HG03432 (cell line): ENCODE results near the gene SPINT2.
"Not testable (repeated sequence)": the region's sequence is repeated elsewhere in the genome, so short reads cannot be mapped to it uniquely, and the experiment has no call there.

Experiments
- ATAC-seq: cut with Tn5 transposase; IDR thresholded peaks from one replicate; pipeline ENCODE4 v1.9.1; 2021; ENCODE audit warnings: mild to moderate bottlenecking, moderate library complexity; ENCODE audit not compliant: unreplicated experiment

The SPINT2 gene, protein sequence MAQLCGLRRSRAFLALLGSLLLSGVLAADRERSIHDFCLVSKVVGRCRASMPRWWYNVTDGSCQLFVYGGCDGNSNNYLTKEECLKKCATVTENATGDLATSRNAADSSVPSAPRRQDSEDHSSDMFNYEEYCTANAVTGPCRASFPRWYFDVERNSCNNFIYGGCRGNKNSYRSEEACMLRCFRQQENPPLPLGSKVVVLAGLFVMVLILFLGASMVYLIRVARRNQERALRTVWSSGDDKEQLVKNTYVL

DNA sequence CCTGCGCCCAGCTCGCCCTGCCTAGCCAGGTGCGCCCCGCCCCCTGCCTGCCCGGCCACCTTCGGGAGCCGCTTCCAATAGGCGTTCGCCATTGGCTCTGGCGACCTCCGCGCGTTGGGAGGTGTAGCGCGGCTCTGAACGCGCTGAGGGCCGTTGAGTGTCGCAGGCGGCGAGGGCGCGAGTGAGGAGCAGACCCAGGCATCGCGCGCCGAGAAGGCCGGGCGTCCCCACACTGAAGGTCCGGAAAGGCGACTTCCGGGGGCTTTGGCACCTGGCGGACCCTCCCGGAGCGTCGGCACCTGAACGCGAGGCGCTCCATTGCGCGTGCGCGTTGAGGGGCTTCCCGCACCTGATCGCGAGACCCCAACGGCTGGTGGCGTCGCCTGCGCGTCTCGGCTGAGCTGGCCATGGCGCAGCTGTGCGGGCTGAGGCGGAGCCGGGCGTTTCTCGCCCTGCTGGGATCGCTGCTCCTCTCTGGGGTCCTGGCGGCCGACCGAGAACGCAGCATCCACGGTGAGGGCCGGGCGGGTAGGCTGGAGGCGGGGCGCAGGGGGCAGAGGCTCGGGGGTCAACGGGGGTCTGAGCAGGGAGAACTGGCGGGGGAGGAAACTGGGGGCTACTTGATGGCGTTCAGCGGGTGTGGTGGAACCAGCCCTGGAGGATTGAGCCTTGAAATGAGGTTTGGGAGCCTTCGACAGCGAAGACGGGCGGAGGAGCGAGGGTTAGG lies at the start of gene SPINT2:
Gene SPINT2, plus strand, starts transcription at position 88 of the 727 bp plus-strand sequence. Its CDS starts 320 bp downstream, at position 408.
- ATAC-seq: peak; percentile 34

DNA sequence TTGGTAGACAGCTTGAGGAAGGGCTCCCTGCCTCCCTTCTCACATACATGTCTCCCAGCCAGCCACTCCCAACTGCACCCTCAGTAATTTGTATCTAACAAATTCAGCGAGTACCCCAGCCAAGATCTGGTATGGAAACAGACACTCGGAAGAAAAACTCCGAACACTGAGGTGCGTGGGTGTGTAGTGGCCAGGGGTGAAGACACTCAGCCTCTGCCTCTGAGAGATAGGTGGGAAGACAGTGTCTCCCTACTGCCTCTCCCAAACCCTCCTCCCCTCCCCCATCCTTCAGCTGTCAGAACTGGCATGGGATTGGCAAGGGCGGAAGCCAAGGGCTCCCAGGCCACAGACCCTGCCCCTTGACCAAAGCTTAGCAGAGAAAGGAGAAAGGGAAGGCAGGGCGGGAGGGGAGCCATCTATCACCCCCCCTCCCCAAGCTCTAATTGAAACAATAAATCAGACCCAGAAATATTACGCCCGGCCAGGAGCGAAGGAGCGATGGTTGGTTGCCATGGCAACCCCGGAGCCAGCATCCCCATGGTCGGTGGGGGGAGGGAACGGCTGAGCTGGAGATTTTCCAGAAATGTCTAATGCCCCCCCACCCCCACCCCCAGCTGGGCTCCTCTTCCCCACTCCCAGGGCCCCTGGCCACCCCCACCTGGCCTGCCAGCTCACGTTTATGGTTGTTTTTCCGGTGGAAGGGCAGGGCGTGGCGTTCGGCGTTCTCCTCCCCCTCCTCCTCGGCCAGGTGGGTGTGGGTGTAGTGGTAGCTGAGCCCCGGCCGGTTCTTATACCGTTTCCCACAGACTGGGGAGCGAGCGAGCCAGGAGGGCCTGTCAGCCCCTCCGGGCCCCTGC lies 47.4 kb upstream of the SPINT2 start:
- ATAC-seq: no peak

DNA sequence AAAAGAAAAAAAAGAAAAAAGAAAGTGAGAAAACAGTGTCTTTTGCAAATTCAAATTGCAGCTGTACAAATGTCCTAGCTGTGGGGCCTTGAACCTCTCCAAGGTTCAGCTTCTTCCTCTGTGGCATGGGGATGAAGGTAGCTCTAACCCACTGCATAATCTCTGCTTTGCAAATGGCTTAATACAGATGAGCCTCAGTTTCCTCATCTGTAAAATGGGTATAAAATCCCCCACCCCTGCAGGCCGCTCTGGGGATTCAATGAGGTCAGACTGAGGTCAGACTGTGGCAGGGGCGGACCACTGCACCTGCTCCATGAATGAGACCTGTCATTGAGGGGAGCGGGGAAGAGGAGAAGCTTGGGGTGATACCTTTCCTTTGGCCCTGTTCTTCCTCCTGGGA lies 46.2 kb upstream of the SPINT2 start:
- ATAC-seq: no peak

- no peak for ATAC-seq
These were observed 45.2 kb upstream of the SPINT2 start for GRCh38 chr19:38219221-38219620.

DNA sequence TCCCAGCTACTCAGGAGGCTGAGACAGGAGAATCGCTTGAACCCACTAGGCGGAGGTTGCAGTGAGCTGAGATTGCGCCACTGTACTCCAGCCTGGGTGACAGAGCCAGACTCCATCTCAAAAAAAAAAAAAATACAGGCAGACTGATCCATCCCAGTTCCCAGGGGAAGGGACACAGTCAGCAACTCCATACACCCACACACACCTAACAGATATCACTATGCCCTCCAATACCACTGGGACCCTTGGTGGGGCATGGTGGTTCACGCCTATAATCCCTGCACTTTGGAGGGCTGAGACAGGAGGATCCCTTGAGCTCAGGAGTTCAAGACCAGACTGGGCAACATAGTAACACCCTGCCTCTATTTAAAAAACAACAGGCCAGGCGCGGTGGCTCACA lies 43.0 kb upstream of the SPINT2 start:
- no peak for ATAC-seq

- ATAC-seq: no peak
These were observed 42.2 kb upstream of the SPINT2 start for GRCh38 chr19:38221919-38222830.

- ATAC-seq: no peak
These were observed 41.3 kb upstream of the SPINT2 start for GRCh38 chr19:38223119-38223523.

DNA sequence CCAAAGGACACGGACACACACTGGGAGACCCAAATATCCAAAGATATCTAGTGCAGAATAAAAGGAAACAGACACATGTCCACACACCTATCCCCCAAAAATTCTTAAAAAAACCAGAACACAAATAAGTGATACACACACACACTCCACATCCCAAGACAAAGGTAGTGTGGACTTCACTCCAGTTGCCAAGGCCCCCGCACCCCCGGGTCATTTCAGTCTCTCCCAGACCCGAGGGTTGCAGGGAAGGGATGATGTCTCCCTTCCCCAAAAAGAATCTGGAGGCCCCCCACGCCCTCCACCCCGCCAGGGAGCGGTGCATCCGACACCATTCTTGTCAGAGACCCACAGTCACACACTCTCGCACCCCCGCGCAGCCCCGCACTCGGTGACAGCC lies 40.8 kb upstream of the SPINT2 start:
- ATAC-seq: no peak

GRCh38 chr19:38224014-38224862 lies 40.1 kb upstream of the SPINT2 start, which contains the start of gene DPF1:
Gene DPF1, minus strand, starts transcription at chr19:38224222. Its CDS starts 80 bp downstream, at chr19:38224142.
- peak; percentile 76 for ATAC-seq

GRCh38 chr19:38224863-38225218 lies 39.5 kb upstream of the SPINT2 start:
- not testable (repeated sequence) for ATAC-seq

DNA sequence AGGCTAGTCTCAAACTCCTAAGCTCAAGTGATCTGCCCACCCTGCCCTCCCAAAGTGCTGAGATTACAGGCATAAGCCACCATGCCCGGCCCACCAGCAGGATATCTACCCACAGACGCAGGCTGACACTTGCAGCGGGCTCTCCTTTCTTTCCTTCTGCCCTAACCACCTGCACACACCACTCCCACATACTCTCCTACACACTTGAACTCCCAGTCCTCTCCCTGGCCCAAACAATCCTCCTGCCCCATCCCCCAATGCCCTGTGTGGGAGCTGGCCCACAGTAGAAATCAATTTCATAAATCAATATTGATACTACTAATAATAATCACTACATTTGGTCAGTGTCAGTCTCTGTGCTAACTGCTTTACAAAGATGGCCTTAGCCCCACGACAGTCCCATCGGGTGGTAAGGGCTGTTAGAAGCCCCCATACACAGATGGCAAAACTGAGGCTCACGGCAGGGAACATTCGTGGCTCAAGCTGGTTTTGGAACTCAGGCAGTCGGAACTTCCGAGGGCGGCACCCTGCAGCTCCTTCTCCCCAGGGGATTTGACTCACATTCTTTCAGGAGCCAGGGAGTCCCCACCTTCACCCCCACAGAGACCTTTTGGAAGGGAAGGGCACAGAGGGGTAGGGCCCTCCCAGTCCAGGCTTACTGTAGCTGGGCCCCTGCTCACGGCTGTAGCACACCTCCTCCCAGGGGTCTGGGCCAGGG lies 36.9 kb upstream of the SPINT2 start:
- no peak for ATAC-seq

DNA sequence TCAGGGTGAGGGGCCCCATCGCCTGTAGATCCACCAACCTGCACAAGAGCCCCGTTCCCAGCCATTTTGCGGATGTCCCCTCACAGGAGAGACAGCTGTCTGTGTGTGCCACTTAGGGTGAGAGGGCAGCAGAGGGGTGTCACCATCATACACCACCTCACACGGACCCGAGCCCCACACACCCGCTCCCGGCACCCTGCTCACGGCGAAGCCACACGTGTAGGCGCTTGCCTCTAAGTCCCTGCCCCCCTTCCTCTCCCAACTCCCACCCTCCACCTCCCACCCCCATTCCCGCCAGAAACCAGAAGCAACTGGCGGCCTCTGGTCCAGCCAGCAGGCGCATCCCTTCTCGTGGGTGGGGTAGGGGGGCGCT lies 36.4 kb upstream of the SPINT2 start:
- no peak for ATAC-seq

- no peak for ATAC-seq
These were observed 35.6 kb upstream of the SPINT2 start for GRCh38 chr19:38228491-38229439.

DNA sequence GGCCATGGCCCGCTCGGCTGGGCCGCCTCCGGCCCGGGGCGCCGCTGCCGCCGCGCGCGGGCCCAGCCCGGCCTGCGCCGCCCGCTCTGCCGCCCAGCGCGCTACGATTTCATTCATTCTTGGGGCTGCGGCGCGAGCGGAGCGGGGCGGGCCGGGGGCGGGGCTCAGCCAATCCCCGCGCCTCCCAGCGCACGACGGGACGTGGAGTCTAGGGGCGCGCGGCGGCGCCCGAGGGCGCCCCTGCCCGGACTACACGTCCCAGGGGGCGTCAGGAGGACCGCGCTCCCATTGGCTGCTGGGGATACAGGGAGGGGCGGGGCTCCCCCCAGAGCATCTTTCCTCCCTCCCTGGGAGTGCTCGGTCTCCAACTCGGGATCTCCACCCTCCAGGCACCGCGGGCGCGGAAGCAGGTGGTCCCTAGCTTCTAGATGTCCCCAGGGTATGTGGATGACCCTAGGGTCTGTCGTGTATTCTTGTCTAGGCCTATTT lies 34.7 kb upstream of the SPINT2 start:
- peak; percentile 62 for ATAC-seq

GRCh38 chr19:38230506-38231133 lies 33.8 kb upstream of the SPINT2 start:
- ATAC-seq: not testable (repeated sequence)

- no peak for ATAC-seq
These were observed 32.5 kb upstream of the SPINT2 start for GRCh38 chr19:38231918-38232317.

DNA sequence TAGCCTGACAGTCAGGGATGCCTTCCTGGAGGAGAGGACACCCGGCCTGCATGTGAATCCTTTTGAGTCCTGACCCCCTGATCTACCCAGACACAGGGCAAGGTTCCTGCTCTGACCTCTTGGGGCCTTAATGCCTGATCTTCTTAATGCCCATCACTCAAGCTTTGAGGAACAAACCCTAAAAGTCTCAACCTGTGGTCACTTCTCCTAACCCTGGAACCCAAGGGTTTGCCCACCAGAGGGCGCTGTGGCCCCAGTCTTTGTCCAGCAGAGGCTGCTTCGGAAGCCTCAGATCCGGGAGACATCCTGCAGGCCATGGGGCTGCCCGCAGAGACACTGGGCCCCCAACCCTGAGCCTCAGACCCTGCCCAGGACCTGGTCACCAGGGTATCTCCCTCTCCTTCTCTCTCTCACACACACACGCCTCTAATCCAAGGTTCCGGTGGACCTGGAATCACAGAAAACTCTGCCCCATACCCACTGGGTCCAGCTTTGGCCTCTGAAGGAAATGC lies 30.6 kb upstream of the SPINT2 start:
- ATAC-seq: no peak
